ENCODE results near the gene CBX7.

Gene CBX7

GRCh38 chr22:39123751-39124581 is 28.5 kb downstream of the CBX7 start:
- DNase-seq (ENCODE audit: low read depth, low spot score): no peak

GRCh38 chr22:39122772-39123470 is 29.6 kb downstream of the CBX7 start:
- no peak for DNase-seq (ENCODE audit: low read depth, low spot score)

DNA sequence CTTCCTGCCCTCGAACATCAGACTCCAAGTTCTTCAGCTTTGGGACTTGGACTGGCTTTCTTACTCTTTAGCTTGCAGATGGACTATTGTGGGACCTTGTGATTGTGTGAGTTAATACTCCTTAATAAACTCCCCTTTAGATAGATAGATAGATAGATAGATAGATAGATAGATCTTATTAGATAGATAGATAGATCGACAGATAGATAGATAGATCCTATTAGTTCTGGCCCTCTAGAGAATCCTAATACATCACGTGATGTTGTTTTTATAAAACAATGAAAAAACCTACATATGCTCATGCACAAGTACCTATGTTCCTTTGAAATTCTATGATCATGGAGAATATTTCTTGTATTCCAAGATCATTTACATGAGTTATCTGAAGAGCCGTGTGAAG is 31.5 kb downstream of the CBX7 start:
- DNase-seq (ENCODE audit: low read depth, low spot score): no peak

GRCh38 chr22:39117585-39118191 is 34.8 kb downstream of the CBX7 start:
- DNase-seq (ENCODE audit: low read depth, low spot score): no peak

- DNase-seq (ENCODE audit: low read depth, low spot score): no peak
These were observed 36.4 kb downstream of the CBX7 start for GRCh38 chr22:39115977-39116621.

DNA sequence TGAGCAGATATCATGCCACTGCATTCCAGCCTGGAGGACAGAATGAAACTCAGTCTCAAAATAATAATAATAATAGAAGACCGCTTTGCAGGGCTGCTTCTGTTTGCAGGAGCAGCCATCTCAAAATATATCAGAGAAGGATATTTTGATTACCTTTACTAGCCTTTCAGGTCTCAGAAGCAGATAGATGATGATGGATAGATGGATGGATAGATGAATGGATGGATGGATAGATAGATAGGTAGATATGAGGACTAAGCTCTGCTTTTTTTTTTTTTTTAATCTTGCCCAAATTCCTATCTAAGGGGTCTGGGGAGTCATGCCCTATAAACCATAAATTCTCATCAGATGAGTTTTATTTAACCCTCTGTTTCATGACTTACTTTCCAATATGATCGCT is 36.9 kb downstream of the CBX7 start:
- DNase-seq (ENCODE audit: low read depth, low spot score): no peak

DNA sequence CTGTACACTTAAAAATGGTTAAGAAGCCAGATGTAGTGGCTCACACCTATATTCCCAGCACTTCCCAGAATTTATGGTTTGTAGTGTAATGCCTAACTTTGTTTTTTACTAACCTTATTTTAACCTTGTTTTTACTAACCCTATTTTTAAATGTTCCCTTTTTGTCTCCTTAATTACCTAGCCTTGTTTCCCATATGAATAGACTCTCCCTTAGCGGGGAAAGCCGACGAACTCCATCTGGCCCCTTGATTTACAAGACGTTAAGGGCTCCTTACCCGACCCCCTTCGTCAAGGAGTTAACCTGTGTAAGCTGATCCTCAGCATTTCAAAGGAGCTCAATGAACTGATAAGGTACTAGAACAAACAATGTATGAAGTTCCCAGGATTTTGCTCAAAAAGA is 38.4 kb downstream of the CBX7 start:
- no peak for DNase-seq (ENCODE audit: low read depth, low spot score)

GRCh38 chr22:39110631-39111561 is 41.6 kb downstream of the CBX7 start:
- no peak for DNase-seq (ENCODE audit: low read depth, low spot score)

- no peak for DNase-seq (ENCODE audit: low read depth, low spot score)
These were observed 43.1 kb downstream of the CBX7 start for GRCh38 chr22:39109361-39109760.

DNA sequence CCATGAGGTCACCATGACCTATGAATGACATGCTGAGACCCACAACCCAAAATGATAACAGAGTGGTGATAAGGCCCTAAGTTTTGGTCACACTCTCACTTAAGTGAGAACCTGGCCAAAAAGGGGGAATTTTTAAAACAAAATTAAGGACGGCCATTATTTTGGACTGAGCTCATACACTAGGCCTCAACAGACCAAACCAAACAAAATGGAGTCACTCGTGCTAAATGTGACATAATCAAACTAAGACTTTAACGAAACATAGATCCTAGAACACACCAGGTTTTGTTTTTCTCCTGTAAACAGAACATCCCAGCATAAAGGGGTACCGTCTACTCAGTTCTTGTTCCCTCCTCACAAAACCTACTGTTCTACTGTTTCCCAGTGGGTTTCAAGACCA is 44.0 kb downstream of the CBX7 start:
- DNase-seq (ENCODE audit: low read depth, low spot score): no peak

- DNase-seq (ENCODE audit: low read depth, low spot score): no peak
These were observed 46.2 kb downstream of the CBX7 start for GRCh38 chr22:39106326-39106725.

DNA sequence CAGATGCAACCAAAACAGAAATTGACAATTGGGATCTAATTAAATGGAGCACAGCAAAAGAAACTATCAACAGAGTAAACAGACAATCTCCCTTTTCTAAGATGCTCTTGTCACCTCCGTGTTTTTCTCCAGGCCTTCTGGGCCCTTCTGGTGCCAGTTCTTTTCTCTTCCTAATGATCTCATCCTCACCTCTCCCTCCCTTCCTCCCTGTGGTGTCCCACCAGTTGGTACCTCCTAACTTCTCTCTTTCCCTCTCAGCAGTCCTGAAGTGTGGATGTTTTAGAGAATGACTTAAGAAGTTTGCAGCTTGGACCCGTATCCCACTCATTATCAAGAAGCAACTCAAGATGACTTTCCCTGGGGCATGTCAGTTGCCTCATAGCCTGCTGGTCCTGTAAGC is 49.0 kb downstream of the CBX7 start:
- no peak for DNase-seq (ENCODE audit: low read depth, low spot score)

DNA sequence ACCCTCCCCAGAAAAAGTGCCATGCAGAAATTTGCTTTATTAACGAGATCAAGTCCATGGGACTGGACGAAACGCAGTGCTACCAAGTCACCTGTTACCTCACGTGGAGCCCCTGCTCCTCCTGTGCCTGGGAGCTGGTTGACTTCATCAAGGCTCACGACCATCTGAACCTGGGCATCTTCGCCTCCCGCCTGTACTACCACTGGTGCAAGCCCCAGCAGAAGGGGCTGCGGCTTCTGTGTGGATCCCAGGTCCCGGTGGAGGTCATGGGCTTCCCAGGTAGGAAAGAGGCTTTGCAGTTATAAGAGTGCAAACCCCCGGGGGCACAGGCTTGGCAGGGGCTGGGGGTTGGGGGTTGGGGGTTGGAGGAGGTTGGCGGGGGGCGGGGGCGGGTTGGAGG is 51.3 kb downstream of the CBX7 start:
- no peak for DNase-seq (ENCODE audit: low read depth, low spot score)

DNA sequence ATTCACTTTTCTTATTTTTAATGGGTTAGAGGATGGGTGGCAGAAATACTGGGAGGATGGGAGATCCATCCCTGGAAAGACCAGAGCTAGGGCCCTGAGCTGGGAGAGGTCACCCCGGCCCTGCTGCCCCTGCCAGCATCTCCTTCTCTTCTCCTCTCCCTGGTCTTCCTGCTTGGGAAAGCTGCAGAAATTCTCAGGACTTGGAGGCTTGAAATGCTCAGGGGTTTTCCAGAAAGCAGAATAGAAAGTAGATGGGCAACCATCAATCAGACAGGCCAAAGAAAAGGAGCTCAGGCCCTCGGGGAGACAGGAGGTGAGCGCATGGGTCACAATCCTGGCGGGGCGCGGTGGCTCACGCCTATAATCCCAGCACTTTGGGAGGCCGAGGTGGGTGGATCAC is 53.9 kb downstream of the CBX7 start:
- no peak for DNase-seq (ENCODE audit: low read depth, low spot score)

GRCh38 chr22:39098026-39098425 is 54.5 kb downstream of the CBX7 start:
- DNase-seq (ENCODE audit: low read depth, low spot score): no peak

DNA sequence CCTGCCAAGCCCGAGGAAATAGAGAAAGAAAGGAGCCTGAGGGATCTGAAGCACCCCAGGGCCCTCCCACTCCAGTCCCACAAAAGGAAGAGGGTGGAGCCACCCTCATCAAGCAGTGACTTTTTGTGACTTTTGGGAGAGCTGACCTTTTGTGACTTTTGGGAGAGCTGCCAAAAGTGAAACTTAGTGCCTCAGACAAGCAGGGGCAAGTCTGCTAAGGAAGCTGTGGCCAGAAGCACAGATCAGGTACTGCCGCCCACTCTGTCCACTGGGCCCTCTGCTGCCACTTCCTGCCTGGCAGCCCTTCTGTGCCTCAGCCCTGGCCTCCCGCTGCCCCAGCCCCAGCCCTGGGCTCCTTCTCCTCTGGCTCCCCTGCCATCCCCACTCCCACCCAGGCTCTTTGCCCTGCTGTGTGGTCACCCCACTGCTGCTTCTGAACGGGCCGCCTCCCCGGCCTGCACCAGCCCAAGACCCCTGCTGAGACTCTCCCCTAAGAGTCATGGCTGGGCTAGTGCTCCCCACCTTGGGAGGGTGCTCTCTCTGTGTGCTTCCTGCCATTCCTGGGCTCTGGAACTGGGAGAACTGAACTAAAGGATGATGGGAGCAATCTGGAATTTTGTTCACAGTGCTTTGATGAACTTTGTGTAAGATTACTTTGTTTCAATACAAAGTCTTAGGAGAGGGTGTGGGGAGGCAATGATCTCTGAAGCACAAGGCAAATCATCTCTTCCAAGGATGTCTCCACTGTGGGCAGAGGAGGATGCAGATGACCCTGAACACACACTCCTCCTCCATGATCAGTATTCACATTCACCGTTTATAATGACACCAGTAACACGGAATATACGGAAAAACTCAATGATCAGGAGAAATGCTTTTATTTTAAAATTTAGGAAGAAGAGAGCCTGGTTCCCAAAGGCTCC is 55.1 kb downstream of the CBX7 start, which contains the start of gene APOBEC3H:
Gene APOBEC3H (plus strand): TSS at position 147 of the 923 bp plus-strand sequence. CDS start 3,035 bp downstream, outside the sequence.
- DNase-seq (ENCODE audit: low read depth, low spot score): no peak

GRCh38 chr22:39095971-39096370 is 56.5 kb downstream of the CBX7 start:
- no peak for DNase-seq (ENCODE audit: low read depth, low spot score)

DNA sequence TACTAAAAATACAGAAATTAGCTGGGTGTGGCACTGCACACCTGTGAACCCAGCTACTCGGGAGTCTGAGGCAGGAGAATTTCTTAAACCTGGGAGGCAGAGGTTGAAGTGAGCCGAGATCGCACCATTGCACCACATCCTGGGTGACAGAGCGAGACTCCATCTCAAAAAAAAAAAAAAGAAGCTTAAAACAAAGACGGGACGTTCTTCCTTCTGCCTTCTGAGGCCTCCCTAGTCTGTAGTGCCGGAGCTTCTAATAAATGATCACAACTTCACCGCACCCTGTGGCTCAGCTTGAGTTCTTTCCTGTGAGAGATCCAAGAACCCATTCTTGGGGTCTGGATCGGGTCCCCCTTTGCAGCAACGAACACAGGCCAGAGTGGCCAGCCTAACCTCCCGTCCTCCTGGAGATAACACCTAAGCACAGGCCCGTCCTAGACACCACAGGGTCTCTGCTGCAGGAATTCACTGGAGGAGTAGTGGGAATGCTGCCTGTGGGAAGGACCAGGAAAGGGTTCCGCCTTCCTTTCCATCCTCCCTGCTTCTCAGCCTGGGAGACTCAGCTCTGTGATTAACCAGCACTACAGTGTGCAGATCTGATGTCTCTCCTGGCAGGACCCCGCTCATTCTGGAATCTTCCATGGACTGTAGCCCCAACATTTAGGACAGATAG is 57.6 kb downstream of the CBX7 start:
- no peak for DNase-seq (ENCODE audit: low read depth, low spot score)

DNA sequence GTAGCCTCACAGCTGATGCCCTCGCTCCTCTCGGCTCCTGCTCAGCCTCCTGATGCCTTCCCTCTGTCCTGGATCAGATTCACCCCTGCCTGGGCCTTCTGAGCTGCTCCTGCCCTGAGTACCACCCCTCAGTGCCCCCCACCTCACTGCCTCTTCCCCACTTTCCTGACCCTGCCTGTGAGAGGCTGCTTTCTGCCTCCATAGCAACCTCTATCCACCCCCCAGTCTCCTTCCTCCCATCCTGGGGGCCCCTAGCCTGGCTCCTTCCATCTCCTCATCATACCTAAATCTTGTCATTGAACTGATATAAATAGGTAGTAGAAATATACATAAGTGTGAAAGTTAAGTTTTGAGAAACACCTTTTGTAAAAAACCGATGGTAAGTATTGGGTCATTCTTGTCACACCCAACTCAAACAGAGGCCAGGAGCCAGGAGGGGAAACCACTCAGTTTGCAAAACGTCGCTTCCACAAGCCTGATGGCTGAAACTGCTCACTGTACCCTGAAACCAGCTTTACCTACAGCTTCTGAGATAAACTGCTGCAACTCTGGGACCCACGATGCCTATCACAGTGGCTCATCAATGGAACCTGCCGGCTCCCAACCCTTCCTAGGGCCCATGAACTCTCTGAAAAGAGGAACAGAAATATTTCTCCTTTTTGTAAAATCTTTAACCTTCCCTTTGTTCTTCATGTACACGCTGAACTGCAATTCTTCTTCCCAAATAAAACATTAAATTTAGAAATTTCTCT is 60.2 kb downstream of the CBX7 start:
- DNase-seq (ENCODE audit: low read depth, low spot score): no peak

Data from brain pericyte (primary cell).